ENCODE data around the gene BTNL9.
"Not testable (repeated sequence)": the region's sequence is repeated elsewhere in the genome, so short reads cannot be mapped to it uniquely, and the experiment has no call there.

Gene BTNL9

GRCh38 chr5:181061645-181062044 lies 21.6 kb downstream of the BTNL9 start:
- no peak for DNase-seq (ENCODE audit: low read depth)

GRCh38 chr5:181062631-181063030 lies 22.6 kb downstream of the BTNL9 start:
- no peak for DNase-seq (ENCODE audit: low read depth)

- DNase-seq (ENCODE audit: low read depth): no peak
Measured at GRCh38 chr5:181063514-181063913, 23.4 kb downstream of the BTNL9 start.

- no peak for DNase-seq (ENCODE audit: low read depth)
Measured at GRCh38 chr5:181064987-181065386, 24.9 kb downstream of the BTNL9 start.

- DNase-seq (ENCODE audit: low read depth): no peak
Measured at GRCh38 chr5:181069767-181070491, 29.9 kb downstream of the BTNL9 start.

- no peak for DNase-seq (ENCODE audit: low read depth)
Measured at GRCh38 chr5:181070523-181070922, 30.5 kb downstream of the BTNL9 start.

- no peak for DNase-seq (ENCODE audit: low read depth)
Measured at GRCh38 chr5:181071257-181071656, 31.2 kb downstream of the BTNL9 start.

- DNase-seq (ENCODE audit: low read depth): no peak
Measured at GRCh38 chr5:181076920-181077319, 36.9 kb downstream of the BTNL9 start.

- no peak for DNase-seq (ENCODE audit: low read depth)
Measured at GRCh38 chr5:181081989-181082388, 41.9 kb downstream of the BTNL9 start.

- DNase-seq (ENCODE audit: low read depth): no peak
Measured at GRCh38 chr5:181084621-181085195, 44.6 kb downstream of the BTNL9 start.

- no peak for DNase-seq (ENCODE audit: low read depth)
Measured at GRCh38 chr5:181086026-181086883, 46.2 kb downstream of the BTNL9 start.

- DNase-seq (ENCODE audit: low read depth): no peak
Measured at GRCh38 chr5:181086884-181087205, 46.8 kb downstream of the BTNL9 start.

- no peak for DNase-seq (ENCODE audit: low read depth)
Measured at GRCh38 chr5:181087309-181087708, 47.2 kb downstream of the BTNL9 start.

- DNase-seq (ENCODE audit: low read depth): no peak
Measured at GRCh38 chr5:181088289-181088688, 48.2 kb downstream of the BTNL9 start.

- no peak for DNase-seq (ENCODE audit: low read depth)
Measured at GRCh38 chr5:181092428-181092827, 52.4 kb downstream of the BTNL9 start.

- not testable (repeated sequence) for DNase-seq (ENCODE audit: low read depth)
Measured at GRCh38 chr5:181095162-181095561, 55.1 kb downstream of the BTNL9 start.

GRCh38 chr5:181096721-181097382 lies 56.8 kb downstream of the BTNL9 start:
- DNase-seq (ENCODE audit: low read depth): not testable (repeated sequence)

GRCh38 chr5:181097383-181097753 lies 57.3 kb downstream of the BTNL9 start:
- DNase-seq (ENCODE audit: low read depth): not testable (repeated sequence)

GRCh38 chr5:181097759-181098491 lies 57.9 kb downstream of the BTNL9 start:
- DNase-seq (ENCODE audit: low read depth): not testable (repeated sequence)

GRCh38 chr5:181098762-181099601 lies 58.9 kb downstream of the BTNL9 start:
- DNase-seq (ENCODE audit: low read depth): no peak

GRCh38 chr5:181099602-181100086 lies 59.6 kb downstream of the BTNL9 start:
- no peak for DNase-seq (ENCODE audit: low read depth)

Data from T-helper 22 cell (primary cell).